ENCODE data around the gene SPRYD3.

The SPRYD3 gene

DNA sequence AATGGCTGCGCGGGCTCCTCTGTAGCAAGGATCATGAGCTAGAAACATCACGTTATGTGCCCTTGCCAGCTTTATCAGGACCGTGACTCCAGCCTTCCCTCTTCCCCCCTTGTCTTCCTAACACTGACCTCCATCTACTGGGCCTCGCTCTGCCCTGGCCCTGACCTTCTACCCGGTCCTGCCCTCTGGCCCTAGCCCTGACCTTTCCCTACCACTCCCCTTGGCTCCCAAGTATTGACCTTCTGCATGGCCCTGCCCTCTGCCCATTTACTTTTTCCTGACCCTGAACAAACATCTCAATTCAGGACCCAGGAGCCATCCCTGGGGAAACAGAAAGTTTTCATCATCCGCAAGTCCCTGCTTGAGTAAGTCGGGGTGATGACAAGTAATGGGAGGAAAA is 26.1 kb upstream of the SPRYD3 start:
- TF ChIP-seq FOXP2 (optimal IDR thresholded peaks at IDR 0.05; ENCODE audit: borderline replicate concordance, extremely low read depth, extremely low read length, insufficient read depth) (no peak), SIN3A (IDR thresholded peaks at IDR 0.05; ENCODE audit: borderline replicate concordance, insufficient read depth, low read length) (no peak), POLR2AphosphoS5 (IDR thresholded peaks at IDR 0.05; ENCODE audit: low read depth, low read length) (no peak), TAF1 (IDR thresholded peaks at IDR 0.05; ENCODE audit: borderline replicate concordance, insufficient read depth, low read length) (no peak)
- TF ChIP-seq, protein P1, sequence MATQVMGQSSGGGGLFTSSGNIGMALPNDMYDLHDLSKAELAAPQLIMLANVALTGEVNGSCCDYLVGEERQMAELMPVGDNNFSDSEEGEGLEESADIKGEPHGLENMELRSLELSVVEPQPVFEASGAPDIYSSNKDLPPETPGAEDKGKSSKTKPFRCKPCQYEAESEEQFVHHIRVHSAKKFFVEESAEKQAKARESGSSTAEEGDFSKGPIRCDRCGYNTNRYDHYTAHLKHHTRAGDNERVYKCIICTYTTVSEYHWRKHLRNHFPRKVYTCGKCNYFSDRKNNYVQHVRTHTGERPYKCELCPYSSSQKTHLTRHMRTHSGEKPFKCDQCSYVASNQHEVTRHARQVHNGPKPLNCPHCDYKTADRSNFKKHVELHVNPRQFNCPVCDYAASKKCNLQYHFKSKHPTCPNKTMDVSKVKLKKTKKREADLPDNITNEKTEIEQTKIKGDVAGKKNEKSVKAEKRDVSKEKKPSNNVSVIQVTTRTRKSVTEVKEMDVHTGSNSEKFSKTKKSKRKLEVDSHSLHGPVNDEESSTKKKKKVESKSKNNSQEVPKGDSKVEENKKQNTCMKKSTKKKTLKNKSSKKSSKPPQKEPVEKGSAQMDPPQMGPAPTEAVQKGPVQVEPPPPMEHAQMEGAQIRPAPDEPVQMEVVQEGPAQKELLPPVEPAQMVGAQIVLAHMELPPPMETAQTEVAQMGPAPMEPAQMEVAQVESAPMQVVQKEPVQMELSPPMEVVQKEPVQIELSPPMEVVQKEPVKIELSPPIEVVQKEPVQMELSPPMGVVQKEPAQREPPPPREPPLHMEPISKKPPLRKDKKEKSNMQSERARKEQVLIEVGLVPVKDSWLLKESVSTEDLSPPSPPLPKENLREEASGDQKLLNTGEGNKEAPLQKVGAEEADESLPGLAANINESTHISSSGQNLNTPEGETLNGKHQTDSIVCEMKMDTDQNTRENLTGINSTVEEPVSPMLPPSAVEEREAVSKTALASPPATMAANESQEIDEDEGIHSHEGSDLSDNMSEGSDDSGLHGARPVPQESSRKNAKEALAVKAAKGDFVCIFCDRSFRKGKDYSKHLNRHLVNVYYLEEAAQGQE (IDR thresholded peaks at IDR 0.05; ENCODE audit: insufficient read depth in 1 of 2, low read depth in 2 of 2, low read length in 2 of 2), result no peak

DNA sequence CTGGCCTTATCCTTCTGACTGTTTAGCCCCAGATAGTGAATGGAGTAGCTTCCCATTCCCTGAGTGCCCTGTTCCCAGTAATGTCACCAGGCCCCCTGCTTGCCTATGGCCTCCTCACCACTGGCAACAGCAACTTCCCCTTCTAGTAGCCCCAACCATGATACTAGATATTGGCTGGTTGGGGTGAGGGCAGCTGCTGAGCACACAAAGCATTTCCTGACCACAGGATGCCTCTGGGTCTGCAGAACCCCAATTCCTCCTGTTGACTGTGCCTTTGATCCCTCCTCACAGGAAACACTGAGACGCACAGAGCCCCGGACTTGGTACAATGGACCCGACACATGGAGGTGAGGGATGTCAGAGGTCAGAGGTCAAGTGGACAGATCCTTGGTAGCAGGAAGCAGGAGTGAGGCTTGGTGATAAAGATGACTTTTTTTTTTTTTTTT is 24.7 kb upstream of the SPRYD3 start:
- TF ChIP-seq, protein P1 (IDR thresholded peaks at IDR 0.05; ENCODE audit: insufficient read depth in 1 of 2, low read depth in 2 of 2, low read length in 2 of 2), result no peak
- no peak for TF ChIP-seq POLR2AphosphoS5 (IDR thresholded peaks at IDR 0.05; ENCODE audit: low read depth, low read length)
- no peak for TF ChIP-seq FOXP2 (optimal IDR thresholded peaks at IDR 0.05; ENCODE audit: borderline replicate concordance, extremely low read depth, extremely low read length, insufficient read depth)
- no peak for TF ChIP-seq SIN3A (IDR thresholded peaks at IDR 0.05; ENCODE audit: borderline replicate concordance, insufficient read depth, low read length)
- no peak for TF ChIP-seq TAF1 (IDR thresholded peaks at IDR 0.05; ENCODE audit: borderline replicate concordance, insufficient read depth, low read length)

DNA sequence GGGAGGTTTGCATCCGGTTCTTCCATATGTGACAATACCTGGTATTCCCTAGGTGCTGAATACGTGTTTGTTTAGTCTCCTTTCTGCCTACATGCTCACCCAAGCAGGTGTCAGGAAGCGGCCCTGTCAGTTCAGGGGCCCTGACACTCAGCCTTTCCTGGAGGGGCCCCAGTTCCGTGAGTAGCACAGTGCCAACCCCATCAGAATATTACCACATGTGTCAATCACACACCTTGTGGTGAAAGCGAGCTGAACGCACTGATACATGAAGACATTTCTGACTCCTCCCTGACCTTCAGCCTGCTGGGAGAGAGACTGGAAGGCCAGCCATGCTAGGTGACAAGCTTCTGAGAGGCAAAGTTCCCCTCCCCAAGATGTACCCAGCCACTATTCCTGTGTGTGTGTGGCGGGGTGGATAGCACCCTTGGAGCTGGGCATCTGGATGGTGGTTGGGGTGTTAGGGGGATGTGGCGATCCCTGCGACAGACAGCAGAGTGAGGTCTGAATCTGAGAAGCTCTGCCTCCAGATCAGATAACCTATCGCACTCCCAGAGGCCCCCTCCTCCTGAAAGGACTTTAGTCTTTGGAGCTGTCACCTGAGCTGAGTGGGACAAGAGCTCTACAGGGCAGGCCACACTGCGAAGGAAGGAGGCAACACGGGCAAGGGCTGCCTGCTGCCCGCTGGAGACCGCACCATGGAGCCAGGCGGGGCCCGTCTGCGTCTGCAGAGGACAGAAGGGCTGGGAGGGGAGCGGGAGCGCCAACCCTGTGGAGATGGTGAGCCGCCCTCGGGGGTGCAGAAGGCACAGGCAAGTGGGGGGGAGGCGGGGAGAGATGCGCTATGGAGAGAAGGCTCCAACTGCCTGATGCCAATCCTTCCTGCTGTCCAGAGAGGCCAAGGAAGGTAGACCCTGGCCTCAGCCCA is 24.0 kb upstream of the SPRYD3 start, which contains the start of gene SOAT2:
SOAT2 (plus strand) TSS at position 604 of the 925 bp plus-strand sequence; CDS start at position 696, 92 bp downstream.
- no peak for TF ChIP-seq SIN3A (IDR thresholded peaks at IDR 0.05; ENCODE audit: borderline replicate concordance, insufficient read depth, low read length)
- no peak for TF ChIP-seq FOXP2 (optimal IDR thresholded peaks at IDR 0.05; ENCODE audit: borderline replicate concordance, extremely low read depth, extremely low read length, insufficient read depth)
- TF ChIP-seq, protein P1 (IDR thresholded peaks at IDR 0.05; ENCODE audit: insufficient read depth in 1 of 2, low read depth in 2 of 2, low read length in 2 of 2), result no peak
- no peak for TF ChIP-seq TAF1 (IDR thresholded peaks at IDR 0.05; ENCODE audit: borderline replicate concordance, insufficient read depth, low read length)

GRCh38 chr12:53101931-53102781 is 23.0 kb upstream of the SPRYD3 start:
- TF ChIP-seq SIN3A (IDR thresholded peaks at IDR 0.05; ENCODE audit: borderline replicate concordance, insufficient read depth, low read length) (no peak), TAF1 (IDR thresholded peaks at IDR 0.05; ENCODE audit: borderline replicate concordance, insufficient read depth, low read length) (no peak), FOXP2 (optimal IDR thresholded peaks at IDR 0.05; ENCODE audit: borderline replicate concordance, extremely low read depth, extremely low read length, insufficient read depth) (no peak), POLR2AphosphoS5 (IDR thresholded peaks at IDR 0.05; ENCODE audit: low read depth, low read length) (no peak)
- TF ChIP-seq, protein P1 (IDR thresholded peaks at IDR 0.05; ENCODE audit: insufficient read depth in 1 of 2, low read depth in 2 of 2, low read length in 2 of 2), result no peak
